ENCODE measurements around the gene GHRH. TPM values are rescaled to one million over a fixed set of nuclear protein-coding genes. Genes with fewer than 3 reads are reported as not detected.

The GHRH gene
- total RNA-seq, 1 experiment from 2014 or later, result not detected

DNA sequence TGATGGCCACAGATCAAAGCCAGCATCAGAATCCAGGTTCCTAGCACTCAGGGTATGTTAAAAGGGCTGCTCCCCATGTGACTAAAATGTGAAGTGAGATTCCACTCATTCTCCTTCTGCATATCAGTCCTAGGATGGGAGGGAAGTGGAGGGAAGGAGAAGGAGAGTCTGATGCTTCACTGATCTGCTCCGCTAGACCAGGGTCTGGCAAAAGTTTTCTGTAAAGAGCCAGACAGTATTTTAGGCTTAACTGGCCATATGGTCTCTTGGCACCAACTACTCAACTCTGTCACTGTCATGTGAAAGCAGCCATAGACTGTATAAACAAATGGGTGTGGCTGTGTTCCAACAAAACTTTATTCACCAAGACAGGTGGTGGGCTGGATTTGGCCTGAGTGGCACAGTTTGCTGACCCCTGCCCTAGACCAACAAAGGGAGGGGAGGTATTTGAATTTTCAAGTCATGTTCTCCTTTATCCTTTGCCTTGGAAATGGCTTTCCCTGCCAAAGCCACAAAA, 22.6 kb downstream of the GHRH start:
- DNase-seq (ENCODE audit: low read depth), result no peak

DNA sequence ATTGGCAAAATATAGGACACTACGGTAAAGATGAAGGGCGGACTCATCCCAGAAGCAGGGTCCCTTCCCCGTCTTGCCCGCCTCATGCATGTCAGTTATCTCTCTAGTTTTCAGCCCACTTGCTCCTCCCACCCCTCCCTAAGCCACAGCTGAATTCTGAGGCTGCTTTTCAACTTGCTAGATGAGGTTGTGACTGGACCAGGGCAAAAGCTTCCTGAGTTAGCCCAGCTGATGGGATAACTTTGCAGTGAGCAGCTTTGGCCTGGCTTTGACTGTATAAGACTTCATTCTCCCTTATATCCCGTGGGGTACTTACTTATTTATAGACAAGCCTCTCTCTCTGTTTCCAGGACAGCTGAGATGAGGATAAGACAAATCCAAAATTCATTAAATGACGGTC, 23.2 kb downstream of the GHRH start:
- no peak for DNase-seq (ENCODE audit: low read depth)

DNA sequence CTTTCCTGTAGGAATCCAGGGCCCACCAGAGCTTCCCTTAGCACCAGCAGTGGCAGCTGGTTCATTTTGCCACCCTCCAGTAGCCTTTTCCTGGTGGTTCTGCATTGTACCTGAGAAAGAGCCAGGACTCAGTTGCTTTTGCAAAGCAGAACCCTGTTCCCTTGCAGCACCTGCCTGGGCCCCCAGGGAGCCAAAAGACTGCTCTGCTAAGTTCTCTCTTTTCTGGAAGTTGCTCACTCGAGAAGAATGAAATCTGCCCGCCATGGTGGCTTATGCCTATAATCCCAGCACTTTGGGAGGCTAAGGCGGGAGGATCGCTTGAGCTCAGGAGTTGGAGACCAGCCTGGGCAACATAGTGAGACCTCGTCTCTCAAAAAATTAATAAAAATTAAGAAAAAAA, 24.0 kb downstream of the GHRH start:
- DNase-seq (ENCODE audit: low read depth), result no peak

DNA sequence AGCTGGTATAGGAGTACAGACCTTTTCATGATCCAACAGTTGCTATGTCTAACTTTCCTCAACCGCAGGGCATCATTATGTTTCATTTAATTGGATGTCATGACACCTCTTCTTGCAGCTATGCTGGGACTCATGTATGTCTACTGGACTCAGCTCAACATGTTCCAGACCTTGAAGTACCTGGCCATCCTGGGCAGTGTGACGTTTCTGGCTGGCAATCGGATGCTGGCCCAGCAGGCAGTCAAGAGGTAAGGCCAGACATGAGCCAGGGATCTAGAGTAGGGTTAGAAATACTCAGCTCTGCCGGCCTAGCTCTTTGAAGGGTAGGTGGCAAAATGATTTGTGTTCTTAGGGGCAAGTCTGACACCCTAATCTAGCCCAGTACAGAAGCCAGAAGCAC, 25.2 kb downstream of the GHRH start:
- DNase-seq (ENCODE audit: low read depth), result no peak

DNA sequence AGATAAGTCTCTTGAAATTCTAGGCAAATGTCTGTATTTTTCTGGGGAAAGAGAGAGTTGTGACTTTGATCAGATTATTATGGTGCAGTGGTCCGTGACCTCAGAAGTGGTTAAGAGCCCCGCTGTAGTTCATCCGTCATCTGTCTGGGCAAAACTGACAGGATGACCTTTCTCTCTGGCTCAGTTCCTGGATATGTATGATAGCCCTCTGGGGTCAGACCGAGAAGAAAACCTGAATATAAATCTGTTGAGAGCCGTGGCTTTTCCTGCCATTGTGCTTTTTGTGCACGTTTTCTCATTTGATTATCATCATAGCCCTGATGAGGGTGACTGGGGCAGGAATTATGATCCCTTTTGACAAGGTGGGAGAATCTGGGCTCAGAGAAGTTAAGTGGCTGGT, 26.5 kb downstream of the GHRH start:
- DNase-seq (ENCODE audit: low read depth), result no peak

DNA sequence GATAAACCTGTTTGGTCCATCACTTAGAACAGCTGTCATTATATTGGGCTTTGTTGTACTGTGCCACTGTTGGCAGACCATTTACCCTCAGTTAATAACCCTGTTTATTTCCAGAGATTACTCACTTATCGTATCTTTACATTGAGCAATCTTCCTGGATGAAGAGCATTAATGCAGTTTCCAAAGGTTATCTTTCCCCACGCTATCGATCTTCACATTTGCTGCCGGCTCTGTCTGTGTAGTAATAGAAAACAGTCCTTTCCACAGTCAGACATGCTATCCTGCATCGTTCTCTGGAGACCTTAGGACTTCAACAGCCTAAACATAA, 27.4 kb downstream of the GHRH start:
- no peak for DNase-seq (ENCODE audit: low read depth)

DNA sequence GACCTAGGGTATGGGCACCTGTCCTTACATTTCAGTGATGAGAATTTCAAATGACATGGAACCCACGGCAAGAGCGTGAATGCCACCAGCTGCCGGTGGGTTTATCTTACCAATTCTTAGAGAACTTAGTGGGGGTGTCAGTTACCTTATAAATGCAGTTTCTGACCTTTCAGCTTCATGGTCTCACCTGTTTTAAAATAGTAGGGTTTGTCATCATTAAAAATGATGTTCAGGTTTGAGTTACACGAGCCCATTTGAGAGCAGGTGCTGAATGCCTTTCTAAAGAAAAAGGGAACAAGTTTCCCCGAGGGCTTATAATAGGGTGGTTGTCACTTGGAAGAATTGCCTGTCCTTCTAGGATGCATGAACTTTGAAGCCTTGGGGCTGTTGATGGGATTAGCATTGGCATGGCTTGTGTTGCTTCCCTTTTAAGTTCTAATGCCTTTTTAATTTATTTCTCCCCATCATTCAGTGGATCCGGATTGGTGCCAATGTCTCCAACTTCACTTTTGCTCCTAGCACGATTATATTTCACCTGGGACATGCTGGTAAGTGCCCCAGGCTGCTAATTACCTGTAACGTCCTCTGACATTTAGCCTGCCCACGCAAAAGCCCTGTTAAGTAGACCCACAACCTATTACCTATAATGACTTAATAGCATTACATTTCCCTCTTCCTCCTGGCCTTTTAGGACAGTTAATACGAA, 27.9 kb downstream of the GHRH start:
- DNase-seq (ENCODE audit: low read depth), result no peak

DNA sequence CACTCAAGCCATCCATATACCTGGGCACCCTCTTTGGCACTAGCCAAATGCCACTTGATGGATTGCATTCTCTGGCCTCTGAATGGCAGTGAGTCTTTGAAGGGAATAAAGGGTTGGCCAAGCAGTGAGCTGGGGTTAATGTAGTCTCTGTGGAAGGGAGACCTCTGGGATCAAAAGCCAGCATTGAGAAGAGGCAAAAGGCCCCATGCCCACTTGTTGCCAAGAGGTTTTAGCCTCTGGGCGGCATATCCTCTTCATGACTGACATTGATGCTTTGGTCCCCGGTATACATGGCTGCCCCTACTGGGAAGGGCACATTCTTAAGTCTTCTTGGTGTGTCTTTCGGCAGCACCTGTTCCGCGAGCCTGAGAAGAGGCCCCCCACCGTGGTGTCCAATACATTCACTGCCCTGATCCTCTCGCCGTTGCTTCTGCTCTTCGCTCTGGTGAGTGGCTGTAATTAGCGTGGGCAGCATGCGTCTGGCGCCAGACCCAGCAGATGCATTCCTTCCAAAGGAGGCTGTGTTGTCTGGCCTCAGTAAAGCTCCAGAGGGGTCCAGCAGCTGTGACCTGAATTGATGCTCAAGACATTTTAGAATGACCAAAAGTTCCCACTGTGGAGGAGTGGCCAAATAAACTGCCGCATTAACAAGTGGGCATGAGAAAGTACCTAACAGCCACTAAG, 29.5 kb downstream of the GHRH start:
- DNase-seq (ENCODE audit: low read depth), result no peak

DNA sequence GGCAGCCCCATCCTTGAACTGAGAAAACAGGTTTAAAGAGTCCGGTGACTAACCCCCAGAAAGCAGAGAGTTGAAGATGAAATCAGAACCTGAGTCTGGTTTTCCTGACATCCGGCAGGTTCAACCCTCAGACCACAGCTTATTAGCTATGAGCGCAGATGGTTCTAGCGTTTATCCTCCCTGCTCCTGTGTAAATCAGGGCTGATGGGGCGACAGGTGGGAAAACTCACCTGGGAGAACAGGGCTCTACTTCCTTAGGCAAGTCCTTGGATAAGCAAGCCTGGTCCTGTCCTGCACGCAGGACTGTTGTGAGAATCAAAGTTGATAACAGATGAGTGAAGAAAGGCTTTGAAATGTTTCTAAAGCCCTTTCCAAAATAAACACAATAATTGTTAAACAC, 31.4 kb downstream of the GHRH start:
- no peak for DNase-seq (ENCODE audit: low read depth)

DNA sequence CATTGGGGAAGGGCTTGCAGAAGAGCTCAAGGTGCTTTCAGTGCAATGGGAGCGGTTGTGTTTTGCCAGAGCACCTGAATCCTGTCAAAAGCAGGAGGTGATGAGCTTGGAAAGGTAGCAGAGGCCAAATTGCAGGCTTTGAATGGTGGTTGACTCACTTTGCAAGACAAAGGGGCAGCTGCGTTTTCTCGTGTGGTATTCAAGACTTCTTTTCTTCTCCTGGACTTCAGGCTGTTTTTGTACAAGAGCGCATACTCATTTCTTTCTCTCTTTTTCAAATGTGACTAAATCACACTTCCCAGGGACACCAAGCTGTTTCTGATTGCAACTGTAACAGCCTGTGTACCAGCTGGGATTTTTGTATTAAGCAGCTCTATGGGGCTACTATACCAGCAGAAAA, 32.3 kb downstream of the GHRH start:
- no peak for DNase-seq (ENCODE audit: low read depth)

DNA sequence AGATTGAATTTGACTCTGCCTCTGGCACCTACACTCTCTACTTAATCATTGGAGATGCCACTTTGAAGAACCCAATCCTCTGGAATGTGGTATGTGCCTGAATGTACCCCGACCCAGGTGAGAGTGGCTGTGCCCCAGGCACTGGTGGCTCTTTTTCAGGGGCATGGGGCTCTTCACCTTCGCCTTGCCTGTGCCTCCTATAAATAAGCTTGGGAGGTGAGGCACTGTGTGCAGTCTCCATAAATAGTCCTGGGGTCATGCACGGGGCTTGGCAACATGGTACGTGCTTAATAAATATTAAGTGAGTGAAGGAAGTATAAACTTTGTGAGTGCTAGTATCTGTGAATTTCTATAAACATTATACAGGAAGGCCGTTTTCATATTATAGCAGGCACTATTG, 33.0 kb downstream of the GHRH start:
- no peak for DNase-seq (ENCODE audit: low read depth)

DNA sequence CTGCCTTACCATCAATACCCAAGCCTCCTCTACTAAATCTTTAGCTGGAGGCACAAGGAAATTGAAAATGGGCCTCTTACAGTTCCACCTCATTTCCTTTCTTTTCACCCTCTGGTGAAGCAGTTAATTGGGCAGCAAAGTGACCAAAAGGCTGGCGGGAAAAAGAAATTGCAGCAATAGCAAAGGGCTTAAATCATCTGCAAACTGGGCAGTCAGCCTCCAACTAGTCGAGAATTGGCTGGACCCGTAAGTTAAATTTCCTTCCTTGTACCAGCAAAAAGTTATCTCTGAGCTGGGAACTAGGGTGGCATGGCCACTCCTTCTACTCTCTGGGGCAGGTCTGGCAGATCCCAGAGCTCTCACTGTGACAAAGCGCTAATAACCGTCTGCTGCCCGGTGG, 33.5 kb downstream of the GHRH start:
- no peak for DNase-seq (ENCODE audit: low read depth)

DNA sequence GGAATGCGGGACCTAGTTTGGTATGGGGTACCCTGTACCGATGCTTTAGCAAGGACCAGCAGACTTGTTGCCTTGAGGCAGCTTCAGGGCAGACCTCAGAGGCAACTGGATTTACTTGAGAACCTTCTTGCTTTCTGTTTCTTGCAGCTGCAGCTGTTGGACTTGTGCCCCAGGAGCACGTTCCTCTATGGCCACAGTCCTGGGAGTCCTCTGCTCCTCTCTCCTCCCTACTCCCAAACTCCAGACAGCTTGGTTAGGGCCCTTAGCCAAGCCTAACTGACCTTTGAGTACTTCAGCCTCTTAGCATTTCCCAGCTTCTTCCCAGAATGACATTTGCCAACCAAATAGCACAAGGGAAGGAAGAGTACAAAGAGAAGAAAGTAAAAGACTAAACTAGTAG, 34.7 kb downstream of the GHRH start:
- DNase-seq (ENCODE audit: low read depth), result no peak

DNA sequence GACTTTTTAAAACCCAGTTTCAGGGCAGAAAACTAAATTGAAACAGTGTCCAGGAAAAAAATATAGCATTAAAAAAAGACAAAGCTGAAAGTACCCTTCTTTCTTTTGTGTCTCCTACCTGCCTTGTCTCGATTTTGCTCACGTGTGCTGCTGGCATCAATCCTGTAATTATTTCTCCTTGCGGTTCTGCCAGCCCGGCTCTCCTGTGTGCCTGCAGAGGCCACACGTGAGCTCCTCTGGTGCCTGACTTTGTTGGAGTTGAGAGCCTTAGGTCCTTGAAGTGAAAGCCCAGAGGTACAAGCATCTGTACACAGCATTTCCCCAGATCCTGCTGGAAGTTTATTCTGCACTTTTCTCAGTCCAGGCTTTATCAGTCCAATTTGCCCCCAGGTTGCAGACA, 36.5 kb downstream of the GHRH start:
- DNase-seq (ENCODE audit: low read depth), result no peak

DNA sequence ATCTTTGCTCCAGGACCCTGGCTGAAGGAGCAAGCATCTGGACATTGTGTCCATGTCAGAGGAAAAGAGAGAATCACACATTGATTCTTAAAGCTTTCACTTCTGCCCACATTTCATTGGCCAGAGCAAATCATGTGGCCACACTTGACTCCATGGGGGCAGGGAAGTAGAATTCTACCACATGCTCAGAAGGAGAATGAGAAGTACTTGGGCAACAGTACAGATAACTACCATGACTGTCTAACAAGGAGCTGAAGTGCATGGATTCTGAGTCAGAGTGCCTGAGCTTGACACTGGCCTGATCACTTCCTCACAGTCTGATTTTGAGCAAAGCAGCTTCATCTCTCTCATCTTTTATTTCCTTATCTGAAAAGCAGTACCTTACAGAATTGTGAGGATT, 38.6 kb downstream of the GHRH start:
- peak; percentile 73 for DNase-seq (ENCODE audit: low read depth)

DNA sequence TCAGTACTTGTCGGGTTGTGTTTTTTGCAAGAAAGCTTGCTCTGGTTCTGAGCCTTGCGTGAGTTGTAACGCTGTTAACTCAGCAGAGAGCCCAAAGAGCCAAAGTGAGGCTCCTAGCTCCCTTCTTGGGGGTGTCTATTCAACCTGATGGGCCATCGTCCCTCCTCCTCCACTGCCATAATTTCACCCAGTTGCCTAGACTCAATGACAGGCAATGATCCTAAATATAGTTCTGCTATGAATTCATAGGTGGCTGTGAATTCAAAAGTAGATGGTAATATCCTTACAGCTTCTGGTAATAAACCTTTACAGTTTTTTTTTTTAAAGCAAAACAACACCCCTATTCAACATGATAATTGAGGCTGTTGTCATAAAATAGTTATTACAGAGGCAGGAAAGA, 39.5 kb downstream of the GHRH start:
- DNase-seq (ENCODE audit: low read depth), result no peak

DNA sequence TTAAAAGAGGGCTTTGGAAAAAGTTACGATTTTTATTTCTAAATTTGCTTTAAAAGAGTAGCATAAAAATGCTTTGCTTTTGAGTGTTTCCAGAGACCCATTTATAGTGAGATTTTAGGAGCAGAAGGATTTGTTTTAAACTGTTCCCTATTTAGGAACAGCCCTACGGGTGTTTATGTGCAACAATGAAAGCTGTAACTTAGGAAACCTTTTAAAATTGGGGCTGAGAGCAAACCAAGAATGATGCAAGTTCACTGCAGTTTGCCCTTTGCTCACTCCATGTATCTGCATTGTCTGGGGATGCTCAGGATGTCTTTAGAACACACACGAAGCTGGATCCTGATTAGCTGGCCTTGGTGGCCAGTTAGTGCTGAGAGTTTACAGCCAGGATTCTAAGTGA, 40.9 kb downstream of the GHRH start:
- no peak for DNase-seq (ENCODE audit: low read depth)

DNA sequence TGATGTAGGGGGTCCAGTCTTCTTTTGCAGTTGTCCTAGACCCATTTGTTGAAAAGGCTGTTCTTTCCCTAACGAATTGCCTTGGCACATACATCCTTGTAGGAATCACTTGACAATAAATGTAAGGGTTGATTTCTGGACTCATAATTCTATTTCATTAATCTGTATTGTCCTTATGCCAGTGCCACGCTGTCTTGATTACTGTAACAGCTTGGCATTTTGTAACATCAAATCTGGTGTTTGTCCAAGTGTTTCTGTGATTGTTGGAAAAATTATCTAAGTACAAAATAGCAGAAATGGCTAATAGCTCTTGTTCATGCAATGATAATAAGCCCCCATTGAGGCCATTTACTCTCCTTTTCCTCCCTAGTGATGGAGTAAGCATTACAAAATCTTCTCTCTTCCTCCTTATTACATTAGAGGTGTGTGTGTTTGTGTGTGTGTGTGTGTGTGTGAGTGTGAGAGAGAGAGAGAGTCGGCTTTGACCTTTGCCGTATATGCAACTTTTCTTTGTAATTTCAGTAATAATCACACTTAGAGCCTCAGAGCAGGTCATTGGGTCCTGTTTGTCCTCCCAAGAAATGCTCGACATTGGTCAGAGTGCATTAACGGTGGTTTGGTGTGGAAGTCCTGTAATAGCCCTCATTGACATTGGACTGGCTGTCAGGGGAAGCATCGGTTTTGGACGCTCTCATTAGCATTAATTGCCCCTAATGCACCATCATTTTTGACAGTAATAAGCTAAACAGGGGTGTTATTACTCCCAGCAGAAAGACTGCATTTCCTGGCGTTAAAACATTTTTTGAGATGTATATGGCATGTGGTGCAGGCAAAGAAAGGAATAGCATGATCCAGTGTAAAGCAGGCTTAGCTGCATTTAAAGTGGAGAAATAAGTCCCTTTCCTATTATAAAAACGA, 41.6 kb downstream of the GHRH start:
- no peak for DNase-seq (ENCODE audit: low read depth)

DNA sequence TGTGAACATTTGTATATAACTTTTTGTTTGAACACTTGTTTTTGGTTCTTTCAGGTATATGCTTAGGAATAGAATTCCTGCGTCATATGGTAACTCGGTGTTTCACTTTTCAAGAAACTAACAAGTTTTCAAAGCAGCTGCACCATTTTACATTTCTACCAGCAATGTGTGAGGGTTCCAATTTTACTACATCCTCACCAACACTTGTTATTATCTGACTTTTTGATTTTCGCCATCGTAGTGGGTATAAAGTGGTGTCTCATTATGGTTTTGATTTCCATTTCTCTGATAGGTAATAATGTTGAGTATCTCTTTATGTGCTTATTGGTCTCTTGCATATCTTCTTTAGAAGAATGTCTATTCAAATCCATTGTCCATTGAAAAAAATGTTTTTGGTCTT, 42.6 kb downstream of the GHRH start:
- DNase-seq (ENCODE audit: low read depth), result no peak

DNA sequence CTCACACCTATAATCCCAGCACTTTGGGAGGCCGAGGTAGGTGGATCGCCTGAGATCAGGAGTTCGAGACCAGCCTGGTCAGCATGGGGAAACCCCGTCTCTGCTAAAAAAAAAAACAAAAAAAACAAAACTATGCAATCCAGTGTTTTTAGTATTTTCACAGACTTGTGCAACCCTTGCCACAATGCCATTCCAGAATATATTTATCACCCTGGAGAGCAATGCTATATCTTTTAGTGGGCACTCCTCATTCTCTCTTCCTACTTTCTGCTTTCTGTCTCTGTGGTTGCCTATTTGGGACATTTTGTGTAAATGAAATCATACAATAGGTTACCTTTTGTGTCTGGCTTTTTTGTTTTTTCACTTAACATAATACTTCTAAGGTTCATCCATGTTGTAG, 43.2 kb downstream of the GHRH start:
- DNase-seq (ENCODE audit: low read depth), result no peak

DNA sequence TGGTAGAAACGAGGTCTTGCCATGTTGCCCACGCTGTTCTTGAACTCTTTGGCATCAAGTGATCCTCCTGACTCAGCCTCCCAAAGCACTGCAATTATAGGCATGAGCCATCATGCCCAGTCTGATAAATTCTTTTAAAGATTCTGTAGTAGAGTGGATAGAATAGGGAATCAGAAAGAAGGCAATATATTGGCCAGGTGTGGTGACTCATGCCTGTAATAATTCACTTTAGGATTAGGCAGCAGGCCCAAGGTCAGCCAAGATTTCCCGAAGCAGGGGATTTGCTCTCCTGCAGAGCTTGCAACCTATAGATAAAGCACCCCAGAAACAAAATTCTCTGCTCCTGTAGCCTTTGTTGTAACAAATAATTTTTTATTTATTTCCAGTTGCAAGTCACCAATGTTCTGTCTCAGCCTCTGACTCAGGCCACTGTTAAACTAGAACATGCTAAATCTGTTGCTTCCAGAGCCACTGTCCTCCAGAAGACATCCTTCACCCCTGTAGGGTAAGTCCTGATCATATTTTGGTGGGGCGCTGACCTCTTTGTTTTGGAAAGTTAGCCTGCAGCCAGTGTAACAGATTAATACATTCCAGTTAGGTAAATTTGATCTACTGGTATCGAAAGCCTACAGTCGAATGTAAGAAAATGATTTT, 51.8 kb downstream of the GHRH start:
- DNase-seq (ENCODE audit: low read depth), result no peak

DNA sequence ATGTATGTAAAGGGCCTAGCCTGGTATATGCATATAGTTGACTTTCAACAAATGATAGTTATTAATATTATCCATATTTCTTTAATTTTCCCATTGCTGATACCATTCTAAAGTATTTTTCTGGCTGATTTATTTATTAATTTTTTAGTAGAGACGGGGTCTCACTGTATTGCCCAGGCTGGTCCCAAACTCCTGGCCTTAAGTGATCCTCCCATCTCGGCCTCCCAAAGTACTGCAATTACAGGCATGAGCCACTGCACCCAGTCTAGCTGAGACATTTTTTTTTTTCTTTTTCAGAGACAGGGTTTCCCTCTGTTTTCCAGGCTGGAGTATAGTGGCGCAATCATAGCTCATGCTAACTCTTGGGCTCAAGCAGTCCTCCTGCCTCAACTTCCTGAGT, 52.4 kb downstream of the GHRH start:
- DNase-seq (ENCODE audit: low read depth), result no peak
